ENCODE data around the gene MYO6. TPM values are rescaled to one million over a fixed set of nuclear protein-coding genes. Genes with fewer than 3 reads are reported as not detected.

MYO6 gene
- total and polyA plus RNA-seq, 2 of the 8 experiments (the other 6 are each of a cell fraction or from before 2014, with no cell fraction given) = 8.3 to 21.9 TPM

- TF ChIP-seq, protein P1, sequence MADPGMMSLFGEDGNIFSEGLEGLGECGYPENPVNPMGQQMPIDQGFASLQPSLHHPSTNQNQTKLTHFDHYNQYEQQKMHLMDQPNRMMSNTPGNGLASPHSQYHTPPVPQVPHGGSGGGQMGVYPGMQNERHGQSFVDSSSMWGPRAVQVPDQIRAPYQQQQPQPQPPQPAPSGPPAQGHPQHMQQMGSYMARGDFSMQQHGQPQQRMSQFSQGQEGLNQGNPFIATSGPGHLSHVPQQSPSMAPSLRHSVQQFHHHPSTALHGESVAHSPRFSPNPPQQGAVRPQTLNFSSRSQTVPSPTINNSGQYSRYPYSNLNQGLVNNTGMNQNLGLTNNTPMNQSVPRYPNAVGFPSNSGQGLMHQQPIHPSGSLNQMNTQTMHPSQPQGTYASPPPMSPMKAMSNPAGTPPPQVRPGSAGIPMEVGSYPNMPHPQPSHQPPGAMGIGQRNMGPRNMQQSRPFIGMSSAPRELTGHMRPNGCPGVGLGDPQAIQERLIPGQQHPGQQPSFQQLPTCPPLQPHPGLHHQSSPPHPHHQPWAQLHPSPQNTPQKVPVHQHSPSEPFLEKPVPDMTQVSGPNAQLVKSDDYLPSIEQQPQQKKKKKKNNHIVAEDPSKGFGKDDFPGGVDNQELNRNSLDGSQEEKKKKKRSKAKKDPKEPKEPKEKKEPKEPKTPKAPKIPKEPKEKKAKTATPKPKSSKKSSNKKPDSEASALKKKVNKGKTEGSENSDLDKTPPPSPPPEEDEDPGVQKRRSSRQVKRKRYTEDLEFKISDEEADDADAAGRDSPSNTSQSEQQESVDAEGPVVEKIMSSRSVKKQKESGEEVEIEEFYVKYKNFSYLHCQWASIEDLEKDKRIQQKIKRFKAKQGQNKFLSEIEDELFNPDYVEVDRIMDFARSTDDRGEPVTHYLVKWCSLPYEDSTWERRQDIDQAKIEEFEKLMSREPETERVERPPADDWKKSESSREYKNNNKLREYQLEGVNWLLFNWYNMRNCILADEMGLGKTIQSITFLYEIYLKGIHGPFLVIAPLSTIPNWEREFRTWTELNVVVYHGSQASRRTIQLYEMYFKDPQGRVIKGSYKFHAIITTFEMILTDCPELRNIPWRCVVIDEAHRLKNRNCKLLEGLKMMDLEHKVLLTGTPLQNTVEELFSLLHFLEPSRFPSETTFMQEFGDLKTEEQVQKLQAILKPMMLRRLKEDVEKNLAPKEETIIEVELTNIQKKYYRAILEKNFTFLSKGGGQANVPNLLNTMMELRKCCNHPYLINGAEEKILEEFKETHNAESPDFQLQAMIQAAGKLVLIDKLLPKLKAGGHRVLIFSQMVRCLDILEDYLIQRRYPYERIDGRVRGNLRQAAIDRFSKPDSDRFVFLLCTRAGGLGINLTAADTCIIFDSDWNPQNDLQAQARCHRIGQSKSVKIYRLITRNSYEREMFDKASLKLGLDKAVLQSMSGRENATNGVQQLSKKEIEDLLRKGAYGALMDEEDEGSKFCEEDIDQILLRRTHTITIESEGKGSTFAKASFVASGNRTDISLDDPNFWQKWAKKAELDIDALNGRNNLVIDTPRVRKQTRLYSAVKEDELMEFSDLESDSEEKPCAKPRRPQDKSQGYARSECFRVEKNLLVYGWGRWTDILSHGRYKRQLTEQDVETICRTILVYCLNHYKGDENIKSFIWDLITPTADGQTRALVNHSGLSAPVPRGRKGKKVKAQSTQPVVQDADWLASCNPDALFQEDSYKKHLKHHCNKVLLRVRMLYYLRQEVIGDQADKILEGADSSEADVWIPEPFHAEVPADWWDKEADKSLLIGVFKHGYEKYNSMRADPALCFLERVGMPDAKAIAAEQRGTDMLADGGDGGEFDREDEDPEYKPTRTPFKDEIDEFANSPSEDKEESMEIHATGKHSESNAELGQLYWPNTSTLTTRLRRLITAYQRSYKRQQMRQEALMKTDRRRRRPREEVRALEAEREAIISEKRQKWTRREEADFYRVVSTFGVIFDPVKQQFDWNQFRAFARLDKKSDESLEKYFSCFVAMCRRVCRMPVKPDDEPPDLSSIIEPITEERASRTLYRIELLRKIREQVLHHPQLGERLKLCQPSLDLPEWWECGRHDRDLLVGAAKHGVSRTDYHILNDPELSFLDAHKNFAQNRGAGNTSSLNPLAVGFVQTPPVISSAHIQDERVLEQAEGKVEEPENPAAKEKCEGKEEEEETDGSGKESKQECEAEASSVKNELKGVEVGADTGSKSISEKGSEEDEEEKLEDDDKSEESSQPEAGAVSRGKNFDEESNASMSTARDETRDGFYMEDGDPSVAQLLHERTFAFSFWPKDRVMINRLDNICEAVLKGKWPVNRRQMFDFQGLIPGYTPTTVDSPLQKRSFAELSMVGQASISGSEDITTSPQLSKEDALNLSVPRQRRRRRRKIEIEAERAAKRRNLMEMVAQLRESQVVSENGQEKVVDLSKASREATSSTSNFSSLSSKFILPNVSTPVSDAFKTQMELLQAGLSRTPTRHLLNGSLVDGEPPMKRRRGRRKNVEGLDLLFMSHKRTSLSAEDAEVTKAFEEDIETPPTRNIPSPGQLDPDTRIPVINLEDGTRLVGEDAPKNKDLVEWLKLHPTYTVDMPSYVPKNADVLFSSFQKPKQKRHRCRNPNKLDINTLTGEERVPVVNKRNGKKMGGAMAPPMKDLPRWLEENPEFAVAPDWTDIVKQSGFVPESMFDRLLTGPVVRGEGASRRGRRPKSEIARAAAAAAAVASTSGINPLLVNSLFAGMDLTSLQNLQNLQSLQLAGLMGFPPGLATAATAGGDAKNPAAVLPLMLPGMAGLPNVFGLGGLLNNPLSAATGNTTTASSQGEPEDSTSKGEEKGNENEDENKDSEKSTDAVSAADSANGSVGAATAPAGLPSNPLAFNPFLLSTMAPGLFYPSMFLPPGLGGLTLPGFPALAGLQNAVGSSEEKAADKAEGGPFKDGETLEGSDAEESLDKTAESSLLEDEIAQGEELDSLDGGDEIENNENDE (IDR thresholded peaks at IDR 0.05; ENCODE audit: insufficient replicate concordance, low read length) = no peak
- TF ChIP-seq FOSL1 (IDR thresholded peaks at IDR 0.05; ENCODE audit: insufficient read depth, low read depth, low read length) = no peak
These were observed 2.8 kb upstream of the MYO6 start (continued) for GRCh38 chr6:75746221-75746620.

Measured in H1 (cell line).